Epithelial cell of proximal tubule (primary cell): ENCODE measurements around the gene RPTOR. TPM values are rescaled to one million over a fixed set of nuclear protein-coding genes. Genes with fewer than 3 reads are reported as not detected.

Experiments
- DNase-seq: peaks from one replicate; pipeline ENCODE4 v3.0.0-alpha.2; 2011; ENCODE audit warnings: low read depth
- H3K4me3 ChIP-seq: 2 replicates; pipeline ENCODE4 v1.5.1; 2011; ENCODE audit warnings: low read depth, mild to moderate bottlenecking, low read length
- total RNA-seq: library from RNA; depleted of rRNA; stranded (reverse); fragments of >200 nt; gene quantifications from 2 replicates; pipeline ENCODE4 v1.2.3, GENCODE V29; 2015
- TF ChIP-seq, protein P1 (sequence below): conservative IDR thresholded peaks from 2 replicates; pipeline ENCODE4 v1.5.1; 2012; ENCODE audit warnings: low read depth, mild to moderate bottlenecking, low read length

The RPTOR gene
- total RNA-seq, 1 donor from 2014 or later, result 24.4 TPM

DNA sequence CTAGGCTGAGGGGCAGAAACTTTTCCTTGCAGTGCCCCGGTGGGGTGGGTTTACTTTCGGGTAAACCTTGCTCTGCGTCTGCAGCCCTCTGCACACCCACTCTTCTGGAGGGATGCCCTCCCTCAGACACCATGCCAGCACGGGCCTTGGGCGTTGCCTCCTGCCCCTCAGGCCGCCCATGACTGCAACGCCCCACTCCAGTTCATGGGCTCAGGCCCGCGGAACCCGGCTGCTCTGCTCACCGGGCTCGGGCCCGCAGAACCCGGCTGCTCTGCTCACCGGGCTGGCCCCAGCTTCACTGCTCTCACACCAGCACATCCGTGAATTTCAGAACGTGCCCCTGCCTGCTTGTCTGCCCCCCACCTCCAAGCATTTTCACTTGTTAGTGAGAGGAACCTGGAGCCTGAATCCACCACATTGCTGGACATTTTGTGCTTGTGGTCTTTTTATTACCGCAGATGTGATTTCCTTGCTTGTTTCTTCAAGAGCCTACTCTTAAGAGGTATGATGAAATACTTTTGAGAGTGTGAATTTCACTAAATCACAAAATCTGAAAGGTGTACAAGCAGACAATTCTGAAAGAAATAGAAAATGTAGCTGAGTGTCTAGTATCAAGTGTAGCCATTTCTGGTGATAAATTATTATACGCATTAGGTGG, 130.9 kb downstream of the RPTOR start:
- TF ChIP-seq, protein P1, sequence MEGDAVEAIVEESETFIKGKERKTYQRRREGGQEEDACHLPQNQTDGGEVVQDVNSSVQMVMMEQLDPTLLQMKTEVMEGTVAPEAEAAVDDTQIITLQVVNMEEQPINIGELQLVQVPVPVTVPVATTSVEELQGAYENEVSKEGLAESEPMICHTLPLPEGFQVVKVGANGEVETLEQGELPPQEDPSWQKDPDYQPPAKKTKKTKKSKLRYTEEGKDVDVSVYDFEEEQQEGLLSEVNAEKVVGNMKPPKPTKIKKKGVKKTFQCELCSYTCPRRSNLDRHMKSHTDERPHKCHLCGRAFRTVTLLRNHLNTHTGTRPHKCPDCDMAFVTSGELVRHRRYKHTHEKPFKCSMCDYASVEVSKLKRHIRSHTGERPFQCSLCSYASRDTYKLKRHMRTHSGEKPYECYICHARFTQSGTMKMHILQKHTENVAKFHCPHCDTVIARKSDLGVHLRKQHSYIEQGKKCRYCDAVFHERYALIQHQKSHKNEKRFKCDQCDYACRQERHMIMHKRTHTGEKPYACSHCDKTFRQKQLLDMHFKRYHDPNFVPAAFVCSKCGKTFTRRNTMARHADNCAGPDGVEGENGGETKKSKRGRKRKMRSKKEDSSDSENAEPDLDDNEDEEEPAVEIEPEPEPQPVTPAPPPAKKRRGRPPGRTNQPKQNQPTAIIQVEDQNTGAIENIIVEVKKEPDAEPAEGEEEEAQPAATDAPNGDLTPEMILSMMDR, result no peak
- no peak for DNase-seq
- H3K4me3 ChIP-seq, result no peak overlapping the region

GRCh38 chr17:80676096-80676466, 131.4 kb downstream of the RPTOR start:
- H3K4me3 ChIP-seq, result no peak overlapping the region
- TF ChIP-seq, protein P1, result no peak
- no peak for DNase-seq

GRCh38 chr17:80676564-80676963, 131.9 kb downstream of the RPTOR start:
- TF ChIP-seq, protein P1, result no peak
- DNase-seq, result no peak

DNA sequence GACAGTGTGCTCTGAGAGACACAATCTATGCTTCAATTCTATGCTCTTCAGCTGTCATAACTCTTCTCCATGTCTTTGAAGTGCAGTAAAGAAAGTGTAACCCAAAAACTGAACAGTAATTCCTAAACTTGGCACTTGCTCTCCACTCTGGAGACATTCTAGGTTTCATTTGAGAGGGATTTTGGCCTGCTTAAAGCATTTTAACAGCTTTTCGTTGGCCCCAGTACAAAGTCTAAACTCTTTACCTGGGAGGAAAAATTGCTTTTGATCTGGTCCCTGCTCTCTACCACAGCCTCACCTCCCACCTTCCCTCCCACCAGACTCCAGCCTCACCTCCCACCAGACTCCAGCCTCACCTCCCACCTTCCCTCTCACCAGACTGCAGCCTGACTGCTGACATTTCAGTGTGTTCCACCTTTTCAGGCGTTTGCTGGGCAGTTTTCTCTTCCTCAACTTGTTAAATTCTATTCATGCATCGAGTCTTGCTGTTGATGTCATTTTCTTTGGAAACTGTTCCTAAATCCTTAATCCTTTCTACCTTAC, 132.6 kb downstream of the RPTOR start:
- TF ChIP-seq, protein P1, result no peak
- DNase-seq, result no peak

More at GRCh38 chr17:80676564-80676963, 131.9 kb downstream of the RPTOR start:
- H3K4me3 ChIP-seq, result no peak overlapping the region

GRCh38 chr17:80679816-80680215, 135.2 kb downstream of the RPTOR start:
- TF ChIP-seq, protein P1, result no peak
- no peak overlapping the region for H3K4me3 ChIP-seq
- DNase-seq, result no peak

More for the DNA sequence above, 132.6 kb downstream of the RPTOR start:
- H3K4me3 ChIP-seq, result no peak overlapping the region

GRCh38 chr17:80681215-80681614, 136.6 kb downstream of the RPTOR start:
- TF ChIP-seq, protein P1, result no peak
- no peak overlapping the region for H3K4me3 ChIP-seq
- no peak for DNase-seq

DNA sequence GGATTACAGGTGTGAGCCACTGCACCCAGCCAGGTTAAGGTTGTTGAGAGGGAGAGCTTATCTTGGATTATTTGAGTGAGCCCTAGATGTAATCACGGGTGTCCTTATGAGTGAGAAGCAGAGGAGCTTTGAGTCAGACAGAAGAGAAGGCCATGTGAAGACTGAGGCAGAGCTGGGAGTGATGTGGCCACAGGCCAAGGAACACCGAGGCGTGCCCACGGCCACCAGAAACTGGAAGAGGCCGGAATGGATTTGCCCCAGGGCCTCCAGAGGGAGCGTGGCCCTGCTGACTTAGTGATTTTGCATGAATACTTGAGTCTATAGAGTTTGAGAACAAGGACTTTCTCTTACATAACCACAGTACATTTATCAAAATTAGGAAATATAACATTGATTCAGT, 137.7 kb downstream of the RPTOR start:
- H3K4me3 ChIP-seq, result no peak overlapping the region
- no peak for DNase-seq
- TF ChIP-seq, protein P1, result no peak
